COLO668 (cell line): ENCODE measurements around the gene FBXO7.

Source experiments
- DNase-seq: peaks from one replicate; lab custom pipeline; 2025; ENCODE audit not compliant: unreplicated experiment; lab: John Stamatoyannopoulos, UW

FBXO7 gene

GRCh38 chr22:32531228-32531627 is 56.6 kb downstream of the FBXO7 start:
- DNase-seq, result no peak

DNA sequence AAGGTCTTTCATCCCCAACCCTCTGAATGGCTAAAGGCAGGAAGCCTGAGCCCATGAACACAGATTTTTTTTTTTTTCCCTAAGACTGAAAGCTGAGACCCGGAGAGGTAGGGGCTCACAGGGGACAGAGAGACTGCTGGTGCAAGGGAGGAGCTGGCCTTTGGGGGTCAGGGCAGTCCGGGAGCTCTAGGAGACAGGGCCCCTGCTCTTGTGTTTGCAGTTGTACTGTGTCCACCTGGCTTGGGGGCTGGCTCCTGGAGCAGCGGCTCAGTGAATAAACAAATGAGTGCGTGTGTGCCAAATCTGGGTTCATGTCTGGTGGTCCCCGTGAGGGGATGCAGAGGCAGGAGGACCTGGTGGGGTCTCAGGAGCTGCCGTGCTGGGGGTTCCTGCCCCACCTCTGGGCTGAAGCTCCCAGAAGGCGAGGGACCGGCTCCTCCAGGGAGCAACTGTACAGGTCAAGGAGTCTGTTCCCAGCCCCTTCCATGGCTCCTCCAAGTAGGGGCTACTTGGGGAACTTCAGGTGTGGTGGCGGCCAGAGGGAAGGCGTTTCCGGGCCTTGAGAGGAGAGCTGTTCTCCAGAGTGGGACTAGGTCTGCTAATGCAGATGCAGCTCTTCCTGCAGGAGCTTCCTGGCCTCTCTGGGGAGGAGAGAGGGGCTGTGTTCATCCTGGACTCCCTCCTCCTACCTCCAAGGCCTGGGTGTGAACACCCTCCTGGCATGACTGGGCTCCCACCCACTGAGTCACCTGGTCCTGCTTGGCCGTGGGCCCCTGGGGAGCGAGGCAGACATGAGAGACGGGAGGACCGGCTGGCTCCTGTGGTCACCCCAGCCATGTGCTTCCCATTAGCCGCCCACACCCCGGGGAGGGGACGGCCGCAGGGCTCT is 57.6 kb downstream of the FBXO7 start:
- peak; percentile 32 for DNase-seq

DNA sequence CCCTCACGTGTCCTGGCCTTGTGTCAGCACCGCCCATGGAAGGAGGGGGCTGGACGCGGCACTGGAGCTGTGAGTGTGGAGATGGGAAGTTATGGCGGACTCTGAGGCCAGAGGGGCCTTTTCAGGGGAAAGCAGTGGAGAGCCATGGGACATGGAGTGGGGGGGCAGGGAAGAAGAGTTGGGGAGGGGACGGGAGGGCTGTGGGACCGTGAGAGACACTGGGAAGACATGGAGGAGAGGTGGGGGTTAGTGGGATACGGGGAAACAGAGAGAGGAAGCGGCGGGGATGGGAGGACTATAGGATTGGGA is 58.2 kb downstream of the FBXO7 start:
- no peak for DNase-seq

GRCh38 chr22:32533265-32534111 is 58.9 kb downstream of the FBXO7 start:
- DNase-seq, result no peak

- no peak for DNase-seq
Observed at GRCh38 chr22:32534252-32535235, 59.9 kb downstream of the FBXO7 start.

DNA sequence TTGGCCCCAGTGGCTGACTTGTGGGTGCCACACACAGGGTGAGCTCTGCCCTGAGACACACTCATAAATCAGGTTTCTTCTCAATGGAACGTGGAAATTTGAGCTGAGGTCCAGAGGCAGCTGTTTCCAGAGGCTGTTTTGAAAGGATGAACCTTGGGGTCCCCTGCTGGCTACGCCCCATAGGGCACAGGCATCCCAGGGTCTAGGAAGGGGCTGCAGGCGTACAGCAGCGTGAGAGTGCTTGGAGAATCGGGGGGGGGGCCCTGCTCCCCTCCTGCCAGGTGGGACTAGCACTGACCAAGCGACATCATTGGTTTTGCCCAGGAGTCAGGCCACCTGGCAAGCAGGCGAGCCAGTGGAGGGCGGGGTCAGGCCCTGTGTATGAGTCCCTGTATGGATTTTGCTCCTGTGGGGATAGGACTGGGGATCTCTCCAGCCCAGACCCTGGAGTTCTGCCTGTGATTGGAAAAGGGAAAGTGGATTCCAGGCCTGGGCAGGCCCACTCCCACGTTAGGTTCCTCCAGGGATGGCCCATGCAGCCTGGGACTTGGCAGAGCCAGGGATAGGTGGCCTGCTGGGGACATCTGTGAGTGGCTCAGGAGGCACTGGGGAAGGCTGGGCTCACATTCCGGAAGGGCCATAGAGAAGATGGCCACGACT is 61.0 kb downstream of the FBXO7 start:
- DNase-seq, result peak; percentile 19

GRCh38 chr22:32536352-32536751 is 61.7 kb downstream of the FBXO7 start:
- no peak for DNase-seq

GRCh38 chr22:32538521-32538920 is 63.9 kb downstream of the FBXO7 start:
- DNase-seq, result no peak

DNA sequence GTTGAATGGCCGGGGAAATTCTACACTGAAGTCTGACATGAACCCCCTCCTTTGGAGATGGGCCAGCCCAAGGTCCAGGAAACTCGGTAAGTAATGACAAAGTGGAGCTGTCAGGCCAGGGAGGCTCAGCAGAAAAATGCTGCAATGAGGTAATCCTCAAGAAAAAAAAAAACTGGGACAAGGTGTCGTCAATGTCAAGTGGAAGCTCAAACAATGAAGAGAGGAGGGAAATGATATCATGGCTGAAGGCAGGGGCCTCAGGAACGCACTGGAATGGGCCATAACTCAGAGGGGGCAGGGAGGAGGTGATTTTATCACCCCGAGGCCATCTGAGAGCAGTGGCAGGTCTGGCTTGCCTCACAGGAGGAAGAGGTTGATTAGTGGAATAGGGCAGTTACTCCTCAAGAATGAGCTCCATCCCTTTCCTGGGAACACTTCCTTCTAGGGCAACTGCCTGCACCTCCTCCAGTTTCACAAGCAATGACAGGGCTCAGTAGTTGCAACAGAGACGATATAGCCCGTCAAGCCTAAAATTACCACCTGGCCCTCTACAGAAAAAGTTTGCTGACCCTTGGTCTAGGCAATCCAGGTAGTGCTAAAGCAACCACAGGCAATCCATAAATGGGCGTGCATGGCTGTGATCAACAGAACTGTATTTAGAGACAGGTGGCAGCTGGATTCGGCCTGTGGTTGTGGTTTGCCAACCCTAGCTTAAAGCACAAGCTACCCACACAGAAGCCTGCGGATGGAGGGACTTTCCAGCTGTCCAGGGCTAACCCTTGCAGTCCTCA is 65.2 kb downstream of the FBXO7 start:
- DNase-seq, result peak; percentile 16

DNA sequence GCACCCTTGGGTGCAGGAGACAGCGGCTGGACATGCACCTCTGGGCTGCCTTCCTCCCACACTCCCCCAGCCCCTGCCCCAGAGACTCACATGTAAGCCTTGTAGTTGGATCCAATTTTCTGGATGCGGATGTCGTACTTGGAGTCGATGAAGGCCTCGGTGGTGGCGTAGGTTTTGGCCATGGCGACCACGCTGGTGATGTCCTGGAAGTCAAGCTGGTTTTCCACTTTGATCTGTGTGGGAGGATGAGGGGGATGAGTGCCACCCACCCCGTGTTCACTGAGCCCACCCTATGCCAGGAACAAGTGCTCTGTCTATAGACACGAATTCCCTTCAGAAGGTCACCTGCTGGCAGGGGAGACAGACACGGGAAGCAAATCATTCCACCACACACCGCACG is 66.9 kb downstream of the FBXO7 start:
- DNase-seq, result no peak

DNA sequence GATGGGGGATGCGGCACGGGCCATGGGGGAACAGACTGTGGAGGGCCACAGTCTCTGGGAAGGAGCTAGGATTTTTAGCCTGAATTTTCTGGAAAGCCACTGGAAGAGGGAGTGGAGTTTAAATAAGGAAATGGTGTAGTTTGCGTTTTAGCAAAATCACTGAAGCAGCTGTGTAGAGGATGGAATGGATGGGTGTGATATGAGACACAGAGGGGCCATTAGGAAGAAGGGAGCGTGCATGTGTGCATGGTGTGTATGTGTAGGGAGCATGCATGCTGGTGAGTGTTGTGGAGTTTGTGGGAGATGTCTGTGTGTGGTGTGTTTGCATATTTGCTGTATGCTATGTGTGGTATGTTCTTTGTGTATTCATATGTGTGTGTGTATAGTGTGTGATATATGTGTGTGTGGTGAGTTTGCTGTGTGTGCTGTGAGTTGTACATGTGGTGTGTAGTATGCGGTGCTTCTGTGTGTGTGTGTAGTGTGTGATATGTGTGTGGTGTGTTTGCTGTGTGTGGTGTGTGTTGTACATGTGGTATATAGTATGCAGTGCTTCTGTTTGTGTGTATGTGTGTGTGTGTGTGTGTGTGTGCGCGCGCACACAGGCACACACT is 67.6 kb downstream of the FBXO7 start:
- no peak for DNase-seq

DNA sequence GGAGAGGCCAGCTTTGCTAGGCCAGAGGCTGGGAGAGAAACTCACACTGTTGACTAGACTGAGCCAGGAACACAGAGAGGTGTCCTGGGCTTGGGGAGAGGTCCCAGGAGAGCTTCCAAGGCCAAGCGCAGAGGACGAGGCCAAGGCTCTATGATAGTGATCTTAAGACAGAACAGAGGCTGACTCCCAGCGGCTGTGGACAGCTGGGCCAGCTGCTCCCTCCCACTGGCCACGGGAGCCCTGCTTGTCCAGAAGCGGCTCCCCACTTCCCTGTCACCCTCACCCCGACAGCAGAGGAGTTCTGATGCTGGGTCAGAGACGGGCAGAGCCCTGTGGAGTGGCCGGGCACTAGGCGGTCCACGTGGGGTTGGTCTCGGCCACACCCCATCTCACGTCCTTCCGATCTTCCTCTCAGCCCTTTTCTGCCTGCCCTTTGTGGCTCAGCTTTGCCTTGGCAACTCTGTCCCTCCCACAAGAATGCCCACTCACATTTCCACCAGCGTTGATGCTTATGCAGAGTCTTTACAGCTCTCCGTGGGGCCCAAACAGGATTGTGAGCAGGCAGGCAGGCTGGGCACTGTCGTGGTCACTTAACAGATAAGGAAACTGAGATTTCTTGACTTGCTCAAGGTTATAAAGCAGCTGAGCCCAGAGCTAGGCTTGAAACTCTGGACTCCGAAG is 68.2 kb downstream of the FBXO7 start:
- no peak for DNase-seq

GRCh38 chr22:32544953-32545558 is 70.4 kb downstream of the FBXO7 start:
- DNase-seq, result no peak

DNA sequence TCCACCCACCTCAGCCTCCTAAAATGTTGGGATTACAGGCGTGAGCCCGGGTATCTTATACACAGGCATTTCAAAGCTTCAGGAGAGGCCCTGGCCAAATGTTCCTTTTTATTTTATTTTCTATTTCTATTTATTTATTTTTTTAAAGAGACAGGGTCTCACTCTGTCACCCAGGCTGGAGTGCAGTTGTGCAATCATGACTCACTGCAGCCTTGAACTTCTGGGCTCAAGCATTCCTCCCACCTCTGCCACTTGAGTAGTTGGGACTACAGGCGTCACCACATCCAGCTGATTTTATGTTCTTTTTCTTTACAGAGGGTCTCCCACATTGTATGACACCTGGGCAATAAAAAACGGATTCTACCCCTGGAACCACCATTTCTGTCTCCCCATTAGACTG is 71.2 kb downstream of the FBXO7 start:
- DNase-seq, result no peak

- DNase-seq, result no peak
Observed at GRCh38 chr22:32546496-32546895, 71.9 kb downstream of the FBXO7 start.

DNA sequence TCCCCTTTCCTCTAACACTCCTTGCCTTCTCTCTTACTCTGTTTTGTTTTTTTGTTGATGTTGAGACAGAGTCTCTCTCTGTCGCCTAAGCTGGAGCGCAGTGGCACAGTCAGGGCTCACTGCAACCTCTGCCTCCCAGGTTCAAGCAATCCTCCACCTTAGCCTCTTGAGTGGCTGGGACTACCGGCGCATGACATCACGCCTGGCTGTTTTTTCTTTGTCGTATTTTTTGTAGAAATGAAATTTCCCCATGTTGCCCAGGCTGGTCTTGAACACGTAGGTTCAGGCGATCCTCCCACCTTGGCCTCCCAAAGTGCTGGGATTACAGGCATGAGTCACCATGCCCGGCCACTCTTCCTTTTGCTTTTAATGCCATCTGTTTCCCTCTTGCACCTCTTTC is 72.3 kb downstream of the FBXO7 start:
- DNase-seq, result no peak

DNA sequence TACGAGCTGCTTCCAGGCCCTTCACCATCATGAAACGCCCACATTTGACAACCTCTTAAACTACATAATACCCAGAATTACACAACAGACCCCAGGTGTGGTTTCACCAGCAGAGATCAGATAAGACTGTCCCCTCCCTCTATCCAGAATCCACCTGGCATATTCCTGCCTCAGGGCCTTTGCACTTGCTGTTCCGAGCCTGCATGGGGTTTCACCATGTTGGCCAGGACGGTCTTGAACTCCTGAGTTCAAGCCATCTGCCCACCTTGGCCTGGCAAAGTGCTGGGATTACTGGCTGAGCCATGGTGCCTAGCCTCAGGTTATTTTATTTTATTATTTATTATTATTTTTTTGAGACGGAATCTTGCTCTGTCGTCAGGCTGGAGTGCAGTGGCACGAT is 73.4 kb downstream of the FBXO7 start:
- DNase-seq, result no peak
